ENCODE measurements around the gene TBKBP1. TPM values are rescaled to one million over a fixed set of nuclear protein-coding genes. Genes with fewer than 3 reads are reported as not detected.

The TBKBP1 gene
- polyA plus RNA-seq, 2 of the 4 experiments (the other 2 are of a cell fraction) = 3.4 to 9.3 TPM

GRCh38 chr17:47724705-47725104, 30.7 kb downstream of the TBKBP1 start (continued):
- no peak for TF ChIP-seq CTCF (IDR thresholded peaks at IDR 0.05)

GRCh38 chr17:47725446-47726111, 31.6 kb downstream of the TBKBP1 start:
- Histone ChIP-seq H3K27ac (no peak overlapping the region), H3K9me3 (no peaks in the 10 kb centered on the region), H3K4me1 (peaks cover 6% of the 10 kb centered on the region), H3K4me3 (no peak overlapping the region), H3K4me2 (no peak overlapping the region)
- TF ChIP-seq CTCF (IDR thresholded peaks at IDR 0.05) (no peak), REST (IDR thresholded peaks at IDR 0.05) (peak; percentile 58; the same call in 1 of the 2 replicates)
- CTCF ChIA-PET = interaction anchor here (0.8 to 3.4 kb wide), 11 partner anchors 11 to 246 kb away, joined by 3 to 11 read pairs (median 3); partner anchors contain the start of gene CDK5RAP3
- FAIRE-seq = no peak
- WGBS (ENCODE audit: missing lambda C conversion rate) = 71% methylated on average over 13 of the region's 13 CpGs
- ATAC-seq = no peak
- POLR2A ChIA-PET = no interaction called here
- no peak for DNase-seq (ENCODE audit: low read depth in 1 of 2, low spot score in 1 of 2)

GRCh38 chr17:47726796-47727703, 33.1 kb downstream of the TBKBP1 start:
- ChIA-PET POLR2A (no interaction called here), CTCF (interaction anchor here (0.8 to 11.2 kb wide), 13 partner anchors 9 to 79 kb away, joined by 3 to 87 read pairs (median 4); no protein-coding TSS in a partner anchor)
- H3K9me3 ChIP-seq = no peaks in the 10 kb centered on the region
- WGBS (ENCODE audit: missing lambda C conversion rate) = 69% methylated on average over 12 of the region's 12 CpGs
- no peak overlapping the region for H3K27ac ChIP-seq
- no peak overlapping the region for H3K4me2 ChIP-seq
- ATAC-seq = peak; percentile 16 to 20; a peak in 3 of 6 replicates
- H3K4me3 ChIP-seq = no peak overlapping the region
- no peaks in the 10 kb centered on the region for H3K4me1 ChIP-seq
- TF ChIP-seq CTCF (IDR thresholded peaks at IDR 0.05) (no peak), MAZ (IDR thresholded peaks at IDR 0.05; ENCODE audit: borderline replicate concordance, low read depth, low read length) (no peak), KDM1A (IDR thresholded peaks at IDR 0.05; ENCODE audit: low read depth) (no peak), POLR2A (IDR thresholded peaks at IDR 0.05; ENCODE audit: low read length) (no peak), EHF (CRISPR knock-in tag; IDR thresholded peaks at IDR 0.05) (no peak), ZNF302 (CRISPR knock-in tag; IDR thresholded peaks at IDR 0.05) (no peak), KDM5A (IDR thresholded peaks at IDR 0.05) (no peak)
- no peak for DNase-seq (ENCODE audit: low read depth in 1 of 2, low spot score in 1 of 2)
- no peak for FAIRE-seq

Data from A549 (cell line).